ENCODE measurements around the gene ATP2B2. TPM values are rescaled to one million over a fixed set of nuclear protein-coding genes. Genes with fewer than 3 reads are reported as not detected.

The ATP2B2 gene
- total RNA-seq, 1 experiment from 2014 or later = not detected

GRCh38 chr3:10470120-10471053 is 35.0 kb downstream of the ATP2B2 start:
- ChIA-PET RAD21 (ENCODE audit: low non-redundant PET in 1 of 2, low total read pairs in 2 of 2, uncharacterized antibody in 2 of 2, unreplicated experiment in 2 of 2) (no interaction called here), CTCF (no interaction called here), POLR2A (no interaction called here)
- Histone ChIP-seq H2AFZ (ENCODE audit: low read depth, low read length, poor library complexity, severe bottlenecking) (no peak overlapping the region), H3K9me2 (ENCODE audit: insufficient read depth) (no peaks in the 10 kb centered on the region), H3K4me1 (ENCODE audit: control insufficient read depth in 1 of 2, insufficient read depth in 2 of 2, low read length in 2 of 2) (no peaks in the 10 kb centered on the region), H3K9me3 (ENCODE audit: control insufficient read depth in 1 of 2, insufficient read depth in 1 of 2, low read depth in 1 of 2, low read length in 2 of 2) (no peaks in the 10 kb centered on the region), H3K27me3 (ENCODE audit: insufficient read depth, low read length) (peaks cover 14% of the 10 kb centered on the region; the same call in 1 of the 2 replicates), H3K36me3 (ENCODE audit: control insufficient read depth in 1 of 2, insufficient read depth in 2 of 2, low read length in 2 of 2) (no peaks in the 10 kb centered on the region), H3K4me2 (ENCODE audit: low read length) (no peak overlapping the region), H3K4me3 (replicated peaks in 1 of 2; ENCODE audit: low read depth in 1 of 2, low read length in 2 of 2) (no peak overlapping the region), H3K9ac (ENCODE audit: low read length) (no peak overlapping the region), H4K20me1 (ENCODE audit: insufficient read depth) (no peaks in the 10 kb centered on the region), H3K27ac (ENCODE audit: low read depth, low read length) (no peak overlapping the region), H3K79me2 (ENCODE audit: insufficient read depth, low read length) (no peaks in the 10 kb centered on the region)
- no peak for TF ChIP-seq SRF (IDR thresholded peaks at IDR 0.05; ENCODE audit: low read depth)
- no peak for TF ChIP-seq ZFX (IDR thresholded peaks at IDR 0.05)
- TF ChIP-seq TCF7L2 (IDR thresholded peaks at IDR 0.05; ENCODE audit: borderline replicate concordance, extremely low read depth, insufficient read depth, insufficient read length) = no peak
- TF ChIP-seq ZBTB33 (IDR thresholded peaks at IDR 0.05; ENCODE audit: extremely low read depth, insufficient replicate concordance, low read length) = no peak
- TF ChIP-seq EZH2phosphoT487 (IDR thresholded peaks at IDR 0.05; ENCODE audit: borderline replicate concordance) = no peak
- no peak for TF ChIP-seq SIN3A (IDR thresholded peaks at IDR 0.05; ENCODE audit: low read depth)
- TF ChIP-seq FOSL1 (IDR thresholded peaks at IDR 0.05; ENCODE audit: low read depth) = no peak
- TF ChIP-seq POLR2A (IDR thresholded peaks at IDR 0.05; ENCODE audit: borderline replicate concordance, extremely low read depth, insufficient read depth, insufficient read length) = no peak
- TF ChIP-seq CTCF (IDR thresholded peaks at IDR 0.05 in 2 of 3, conservative IDR thresholded peaks at IDR 0.05 in 1 of 3; ENCODE audit: borderline replicate concordance in 1 of 3, insufficient read depth in 1 of 3, low read depth in 2 of 3, low read length in 2 of 3) = no peak
- intact Hi-C loops (cut with micrococcal nuclease) = no loop called here
- DNase-seq (ENCODE audit: low read depth, low spot score) (no peak), ATAC-seq (no peak)
- no TSS peak for BruUV-seq (replicated peaks)

Data from HCT116 (cell line).